SK-N-MC (cell line): Measurements from ENCODE around the gene L3MBTL4.

Experiments
- EZH2 ChIP-seq: fragments of 200-600 bp; sonication (generic); IDR thresholded peaks from one replicate; pipeline ENCODE4 v1.6.1; 2017; ENCODE audit warnings: antibody characterized with exemption
- FOXP2 ChIP-seq: optimal IDR thresholded peaks from 2 replicates; pipeline ENCODE3; 2011; ENCODE audit warnings: mild to moderate bottlenecking, moderate library complexity; ENCODE audit not compliant: insufficient read depth; ENCODE audit errors: extremely low read length, control extremely low read depth
- POLR2AphosphoS5 ChIP-seq: IDR thresholded peaks from 2 replicates; pipeline ENCODE4 v1.6.1; 2012; ENCODE audit warnings: mild to moderate bottlenecking, low read depth, low read length, borderline replicate concordance

DNA sequence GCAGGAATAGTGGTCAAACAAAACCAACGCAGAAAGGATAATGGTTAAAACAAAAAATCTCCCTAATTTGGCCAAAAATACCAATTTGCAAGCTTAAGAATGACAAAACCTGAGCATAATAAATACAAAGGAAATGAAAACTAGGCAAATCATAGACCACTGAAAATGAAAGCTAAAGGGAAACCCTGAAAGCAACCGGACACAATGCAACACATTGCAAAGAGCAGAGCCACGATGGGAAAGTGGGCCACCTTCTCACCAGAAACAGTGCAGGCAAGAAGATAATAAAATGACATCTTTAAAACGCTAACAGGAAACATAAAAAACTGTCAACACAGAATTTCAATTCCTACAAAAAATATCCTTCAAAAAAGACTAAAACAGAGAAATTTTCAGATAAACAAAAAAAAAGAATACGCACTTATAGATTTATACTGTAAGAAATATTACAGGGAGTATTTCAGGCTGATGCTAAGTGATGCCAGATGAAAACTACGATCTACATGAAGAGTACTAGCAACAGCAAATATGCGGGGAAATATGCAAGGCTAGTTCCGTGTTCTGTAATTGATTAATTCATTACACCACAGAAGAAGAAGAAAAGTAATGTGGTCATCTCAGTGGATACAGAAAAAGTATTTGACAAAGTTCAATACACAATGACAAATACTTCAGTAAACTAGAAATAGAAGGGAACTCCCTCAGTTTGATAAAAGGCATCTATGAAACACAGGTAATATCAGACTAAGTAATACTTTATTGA, 239.5 kb downstream of the L3MBTL4 start:
- TF ChIP-seq POLR2AphosphoS5 (no peak), FOXP2 (no peak), EZH2 (no peak)
